ENCODE measurements around the gene PRKN. TPM values are rescaled to one million over a fixed set of nuclear protein-coding genes. Genes with fewer than 3 reads are reported as not detected.

PRKN gene
- total and polyA plus RNA-seq, 2 experiments from 2014 or later, result 0.10 to 0.84 TPM

DNA sequence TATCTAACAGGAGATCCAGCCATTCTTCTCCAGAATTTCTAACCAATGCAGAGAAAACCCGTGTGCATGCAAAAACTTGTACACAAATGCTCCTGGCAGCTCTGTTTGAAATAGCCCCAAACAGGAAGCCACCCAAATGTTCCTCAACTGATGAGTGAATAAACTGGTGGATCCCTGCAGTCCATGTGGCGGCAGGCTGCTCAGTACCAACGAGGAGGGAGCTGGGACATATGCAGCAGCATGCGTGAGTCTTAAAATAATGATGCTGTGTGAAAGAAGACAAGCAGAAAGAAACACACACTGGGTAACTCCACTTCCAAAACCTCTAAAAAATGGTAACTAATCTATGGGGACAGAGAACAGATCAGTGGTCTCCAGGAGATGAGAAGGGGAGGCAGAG lies 911.6 kb downstream of the PRKN start:
- peaks cover 2% of the 10 kb centered on the region; the same call in 1 of the 3 replicates for H3K9me3 Mint-ChIP-seq
- no peak overlapping the region for H3K27ac Mint-ChIP-seq

More for the DNA sequence above, 911.6 kb downstream of the PRKN start:
- H3K36me3 Mint-ChIP-seq (ENCODE audit: low read depth), result no peaks in the 10 kb centered on the region
- no peak overlapping the region for H3K27ac ChIP-seq (ENCODE audit: low read depth)
- no peak for ATAC-seq
- H3K4me3 ChIP-seq, result no peak overlapping the region
- no peaks in the 10 kb centered on the region for H3K27me3 Mint-ChIP-seq (ENCODE audit: insufficient read depth, low read depth, poor library complexity)
- H4K20me1 ChIP-seq (replicated peaks; ENCODE audit: insufficient read depth), result no peaks in the 10 kb centered on the region
- no peaks in the 10 kb centered on the region for H3F3A ChIP-seq (replicated peaks; ENCODE audit: low read depth)
- no peaks in the 10 kb centered on the region for H3K27me3 ChIP-seq (ENCODE audit: insufficient read depth)
- H2AFZ ChIP-seq, result no peak overlapping the region
- H3K4me2 ChIP-seq, result no peak overlapping the region
- no peak for DNase-seq (ENCODE audit: low spot score)
- H3K4me1 Mint-ChIP-seq, result no peaks in the 10 kb centered on the region
- no peaks in the 10 kb centered on the region for H3K36me3 ChIP-seq (ENCODE audit: insufficient read depth)
- no peaks in the 10 kb centered on the region for H3K79me2 ChIP-seq (replicated peaks; ENCODE audit: insufficient read depth)
- no peak overlapping the region for H3K4me3 Mint-ChIP-seq
- H3K9me2 ChIP-seq (ENCODE audit: insufficient read depth), result no peaks in the 10 kb centered on the region
- TF ChIP-seq, protein P1, sequence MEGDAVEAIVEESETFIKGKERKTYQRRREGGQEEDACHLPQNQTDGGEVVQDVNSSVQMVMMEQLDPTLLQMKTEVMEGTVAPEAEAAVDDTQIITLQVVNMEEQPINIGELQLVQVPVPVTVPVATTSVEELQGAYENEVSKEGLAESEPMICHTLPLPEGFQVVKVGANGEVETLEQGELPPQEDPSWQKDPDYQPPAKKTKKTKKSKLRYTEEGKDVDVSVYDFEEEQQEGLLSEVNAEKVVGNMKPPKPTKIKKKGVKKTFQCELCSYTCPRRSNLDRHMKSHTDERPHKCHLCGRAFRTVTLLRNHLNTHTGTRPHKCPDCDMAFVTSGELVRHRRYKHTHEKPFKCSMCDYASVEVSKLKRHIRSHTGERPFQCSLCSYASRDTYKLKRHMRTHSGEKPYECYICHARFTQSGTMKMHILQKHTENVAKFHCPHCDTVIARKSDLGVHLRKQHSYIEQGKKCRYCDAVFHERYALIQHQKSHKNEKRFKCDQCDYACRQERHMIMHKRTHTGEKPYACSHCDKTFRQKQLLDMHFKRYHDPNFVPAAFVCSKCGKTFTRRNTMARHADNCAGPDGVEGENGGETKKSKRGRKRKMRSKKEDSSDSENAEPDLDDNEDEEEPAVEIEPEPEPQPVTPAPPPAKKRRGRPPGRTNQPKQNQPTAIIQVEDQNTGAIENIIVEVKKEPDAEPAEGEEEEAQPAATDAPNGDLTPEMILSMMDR (conservative IDR thresholded peaks at IDR 0.05; ENCODE audit: low read depth in 2 of 2), result no peak
- TF ChIP-seq NANOG (IDR thresholded peaks at IDR 0.05; ENCODE audit: borderline replicate concordance), result no peak
- no peak for TF ChIP-seq EZH2 (IDR thresholded peaks at IDR 0.05; ENCODE audit: low read depth, unreplicated experiment)
- no peak for TF ChIP-seq CREB1 (CRISPR knock-in tag; IDR thresholded peaks at IDR 0.05; ENCODE audit: low read depth)
- TF ChIP-seq ZNF114 (CRISPR knock-in tag; IDR thresholded peaks at IDR 0.05), result no peak
- no peak for TF ChIP-seq EZH2phosphoT487 (IDR thresholded peaks at IDR 0.05; ENCODE audit: unreplicated experiment)
- no peak for TF ChIP-seq ZNF331 (CRISPR knock-in tag; IDR thresholded peaks at IDR 0.05; ENCODE audit: low read depth)
- TF ChIP-seq, protein P2, sequence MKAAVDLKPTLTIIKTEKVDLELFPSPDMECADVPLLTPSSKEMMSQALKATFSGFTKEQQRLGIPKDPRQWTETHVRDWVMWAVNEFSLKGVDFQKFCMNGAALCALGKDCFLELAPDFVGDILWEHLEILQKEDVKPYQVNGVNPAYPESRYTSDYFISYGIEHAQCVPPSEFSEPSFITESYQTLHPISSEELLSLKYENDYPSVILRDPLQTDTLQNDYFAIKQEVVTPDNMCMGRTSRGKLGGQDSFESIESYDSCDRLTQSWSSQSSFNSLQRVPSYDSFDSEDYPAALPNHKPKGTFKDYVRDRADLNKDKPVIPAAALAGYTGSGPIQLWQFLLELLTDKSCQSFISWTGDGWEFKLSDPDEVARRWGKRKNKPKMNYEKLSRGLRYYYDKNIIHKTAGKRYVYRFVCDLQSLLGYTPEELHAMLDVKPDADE (IDR thresholded peaks at IDR 0.05), result no peak
- no peak for TF ChIP-seq JUNB (IDR thresholded peaks at IDR 0.05; ENCODE audit: unreplicated experiment)
- TF ChIP-seq, protein P3, sequence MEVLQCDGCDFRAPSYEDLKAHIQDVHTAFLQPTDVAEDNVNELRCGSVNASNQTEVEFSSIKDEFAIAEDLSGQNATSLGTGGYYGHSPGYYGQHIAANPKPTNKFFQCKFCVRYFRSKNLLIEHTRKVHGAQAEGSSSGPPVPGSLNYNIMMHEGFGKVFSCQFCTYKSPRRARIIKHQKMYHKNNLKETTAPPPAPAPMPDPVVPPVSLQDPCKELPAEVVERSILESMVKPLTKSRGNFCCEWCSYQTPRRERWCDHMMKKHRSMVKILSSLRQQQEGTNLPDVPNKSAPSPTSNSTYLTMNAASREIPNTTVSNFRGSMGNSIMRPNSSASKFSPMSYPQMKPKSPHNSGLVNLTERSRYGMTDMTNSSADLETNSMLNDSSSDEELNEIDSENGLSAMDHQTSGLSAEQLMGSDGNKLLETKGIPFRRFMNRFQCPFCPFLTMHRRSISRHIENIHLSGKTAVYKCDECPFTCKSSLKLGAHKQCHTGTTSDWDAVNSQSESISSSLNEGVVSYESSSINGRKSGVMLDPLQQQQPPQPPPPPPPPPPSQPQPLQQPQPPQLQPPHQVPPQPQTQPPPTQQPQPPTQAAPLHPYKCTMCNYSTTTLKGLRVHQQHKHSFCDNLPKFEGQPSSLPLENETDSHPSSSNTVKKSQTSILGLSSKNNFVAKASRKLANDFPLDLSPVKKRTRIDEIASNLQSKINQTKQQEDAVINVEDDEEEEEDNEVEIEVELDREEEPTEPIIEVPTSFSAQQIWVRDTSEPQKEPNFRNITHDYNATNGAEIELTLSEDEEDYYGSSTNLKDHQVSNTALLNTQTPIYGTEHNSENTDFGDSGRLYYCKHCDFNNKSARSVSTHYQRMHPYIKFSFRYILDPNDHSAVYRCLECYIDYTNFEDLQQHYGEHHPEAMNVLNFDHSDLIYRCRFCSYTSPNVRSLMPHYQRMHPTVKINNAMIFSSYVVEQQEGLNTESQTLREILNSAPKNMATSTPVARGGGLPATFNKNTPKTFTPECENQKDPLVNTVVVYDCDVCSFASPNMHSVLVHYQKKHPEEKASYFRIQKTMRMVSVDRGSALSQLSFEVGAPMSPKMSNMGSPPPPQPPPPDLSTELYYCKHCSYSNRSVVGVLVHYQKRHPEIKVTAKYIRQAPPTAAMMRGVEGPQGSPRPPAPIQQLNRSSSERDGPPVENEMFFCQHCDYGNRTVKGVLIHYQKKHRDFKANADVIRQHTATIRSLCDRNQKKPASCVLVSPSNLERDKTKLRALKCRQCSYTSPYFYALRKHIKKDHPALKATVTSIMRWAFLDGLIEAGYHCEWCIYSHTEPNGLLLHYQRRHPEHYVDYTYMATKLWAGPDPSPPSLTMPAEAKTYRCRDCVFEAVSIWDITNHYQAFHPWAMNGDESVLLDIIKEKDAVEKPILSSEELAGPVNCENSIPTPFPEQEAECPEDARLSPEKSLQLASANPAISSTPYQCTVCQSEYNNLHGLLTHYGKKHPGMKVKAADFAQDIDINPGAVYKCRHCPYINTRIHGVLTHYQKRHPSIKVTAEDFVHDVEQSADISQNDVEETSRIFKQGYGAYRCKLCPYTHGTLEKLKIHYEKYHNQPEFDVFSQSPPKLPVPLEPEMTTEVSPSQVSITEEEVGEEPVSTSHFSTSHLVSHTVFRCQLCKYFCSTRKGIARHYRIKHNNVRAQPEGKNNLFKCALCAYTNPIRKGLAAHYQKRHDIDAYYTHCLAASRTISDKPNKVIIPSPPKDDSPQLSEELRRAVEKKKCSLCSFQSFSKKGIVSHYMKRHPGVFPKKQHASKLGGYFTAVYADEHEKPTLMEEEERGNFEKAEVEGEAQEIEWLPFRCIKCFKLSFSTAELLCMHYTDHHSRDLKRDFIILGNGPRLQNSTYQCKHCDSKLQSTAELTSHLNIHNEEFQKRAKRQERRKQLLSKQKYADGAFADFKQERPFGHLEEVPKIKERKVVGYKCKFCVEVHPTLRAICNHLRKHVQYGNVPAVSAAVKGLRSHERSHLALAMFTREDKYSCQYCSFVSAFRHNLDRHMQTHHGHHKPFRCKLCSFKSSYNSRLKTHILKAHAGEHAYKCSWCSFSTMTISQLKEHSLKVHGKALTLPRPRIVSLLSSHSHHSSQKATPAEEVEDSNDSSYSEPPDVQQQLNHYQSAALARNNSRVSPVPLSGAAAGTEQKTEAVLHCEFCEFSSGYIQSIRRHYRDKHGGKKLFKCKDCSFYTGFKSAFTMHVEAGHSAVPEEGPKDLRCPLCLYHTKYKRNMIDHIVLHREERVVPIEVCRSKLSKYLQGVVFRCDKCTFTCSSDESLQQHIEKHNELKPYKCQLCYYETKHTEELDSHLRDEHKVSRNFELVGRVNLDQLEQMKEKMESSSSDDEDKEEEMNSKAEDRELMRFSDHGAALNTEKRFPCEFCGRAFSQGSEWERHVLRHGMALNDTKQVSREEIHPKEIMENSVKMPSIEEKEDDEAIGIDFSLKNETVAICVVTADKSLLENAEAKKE (CRISPR knock-in tag; IDR thresholded peaks at IDR 0.05), result no peak
- no peak for TF ChIP-seq STAT1 (IDR thresholded peaks at IDR 0.05; ENCODE audit: unreplicated experiment)
- TF ChIP-seq, protein P4, sequence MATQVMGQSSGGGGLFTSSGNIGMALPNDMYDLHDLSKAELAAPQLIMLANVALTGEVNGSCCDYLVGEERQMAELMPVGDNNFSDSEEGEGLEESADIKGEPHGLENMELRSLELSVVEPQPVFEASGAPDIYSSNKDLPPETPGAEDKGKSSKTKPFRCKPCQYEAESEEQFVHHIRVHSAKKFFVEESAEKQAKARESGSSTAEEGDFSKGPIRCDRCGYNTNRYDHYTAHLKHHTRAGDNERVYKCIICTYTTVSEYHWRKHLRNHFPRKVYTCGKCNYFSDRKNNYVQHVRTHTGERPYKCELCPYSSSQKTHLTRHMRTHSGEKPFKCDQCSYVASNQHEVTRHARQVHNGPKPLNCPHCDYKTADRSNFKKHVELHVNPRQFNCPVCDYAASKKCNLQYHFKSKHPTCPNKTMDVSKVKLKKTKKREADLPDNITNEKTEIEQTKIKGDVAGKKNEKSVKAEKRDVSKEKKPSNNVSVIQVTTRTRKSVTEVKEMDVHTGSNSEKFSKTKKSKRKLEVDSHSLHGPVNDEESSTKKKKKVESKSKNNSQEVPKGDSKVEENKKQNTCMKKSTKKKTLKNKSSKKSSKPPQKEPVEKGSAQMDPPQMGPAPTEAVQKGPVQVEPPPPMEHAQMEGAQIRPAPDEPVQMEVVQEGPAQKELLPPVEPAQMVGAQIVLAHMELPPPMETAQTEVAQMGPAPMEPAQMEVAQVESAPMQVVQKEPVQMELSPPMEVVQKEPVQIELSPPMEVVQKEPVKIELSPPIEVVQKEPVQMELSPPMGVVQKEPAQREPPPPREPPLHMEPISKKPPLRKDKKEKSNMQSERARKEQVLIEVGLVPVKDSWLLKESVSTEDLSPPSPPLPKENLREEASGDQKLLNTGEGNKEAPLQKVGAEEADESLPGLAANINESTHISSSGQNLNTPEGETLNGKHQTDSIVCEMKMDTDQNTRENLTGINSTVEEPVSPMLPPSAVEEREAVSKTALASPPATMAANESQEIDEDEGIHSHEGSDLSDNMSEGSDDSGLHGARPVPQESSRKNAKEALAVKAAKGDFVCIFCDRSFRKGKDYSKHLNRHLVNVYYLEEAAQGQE (IDR thresholded peaks at IDR 0.05; ENCODE audit: unreplicated experiment), result no peak
- no peak for TF ChIP-seq POLR2AphosphoS5 (IDR thresholded peaks at IDR 0.05; ENCODE audit: low read depth)
- H3K4me1 ChIP-seq (ENCODE audit: insufficient read depth), result no peaks in the 10 kb centered on the region

Data from GM23338 (cell line).